ENCODE measurements around the gene MAP7D1.
A peak's percentile ranks its signal among the peaks of the same experiment; 100 is the strongest.

MAP7D1 gene

GRCh38 chr1:36128126-36128904, 27.6 kb upstream of the MAP7D1 start:
- DNase-seq, result no peak

GRCh38 chr1:36128905-36129206, 27.1 kb upstream of the MAP7D1 start:
- DNase-seq, result no peak

- DNase-seq, result no peak
These were observed 23.9 kb upstream of the MAP7D1 start for GRCh38 chr1:36132029-36132428.

- DNase-seq, result no peak
These were observed 22.5 kb upstream of the MAP7D1 start for GRCh38 chr1:36133484-36133883.

GRCh38 chr1:36134031-36134430, 21.9 kb upstream of the MAP7D1 start:
- DNase-seq, result no peak

GRCh38 chr1:36134505-36135329, 21.2 kb upstream of the MAP7D1 start:
- DNase-seq, result no peak

- no peak for DNase-seq
These were observed 20.7 kb upstream of the MAP7D1 start for GRCh38 chr1:36135330-36135667.

GRCh38 chr1:36135796-36136195, 20.2 kb upstream of the MAP7D1 start:
- no peak for DNase-seq

GRCh38 chr1:36136535-36136934, 19.4 kb upstream of the MAP7D1 start:
- DNase-seq, result no peak

- DNase-seq, result no peak
These were observed 18.7 kb upstream of the MAP7D1 start for GRCh38 chr1:36137226-36137625.

- DNase-seq, result no peak
These were observed 18.2 kb upstream of the MAP7D1 start for GRCh38 chr1:36137776-36138175.

- no peak for DNase-seq
These were observed 16.4 kb upstream of the MAP7D1 start for GRCh38 chr1:36139521-36139920.

- no peak for DNase-seq
These were observed 13.8 kb upstream of the MAP7D1 start for GRCh38 chr1:36142121-36142520.

GRCh38 chr1:36143424-36143823, 12.5 kb upstream of the MAP7D1 start:
- DNase-seq, result no peak

- no peak for DNase-seq
These were observed 11.5 kb upstream of the MAP7D1 start for GRCh38 chr1:36144413-36144812.

GRCh38 chr1:36148821-36149236, 7.1 kb upstream of the MAP7D1 start:
- DNase-seq, result no peak

- peak; percentile 100 for DNase-seq
These were observed 6.6 kb upstream of the MAP7D1 start, which contains the start of gene TRAPPC3 for GRCh38 chr1:36149237-36149972. TRAPPC3 (minus strand) TSS chr1:36149486; CDS start chr1:36149378, 108 bp downstream.

GRCh38 chr1:36149973-36150295, 6.0 kb upstream of the MAP7D1 start:
- no peak for DNase-seq

GRCh38 chr1:36150296-36151133, 5.4 kb upstream of the MAP7D1 start:
- DNase-seq, result peak; percentile 58

GRCh38 chr1:36151134-36151844, 4.7 kb upstream of the MAP7D1 start:
- no peak for DNase-seq

GRCh38 chr1:36151845-36152203, 4.1 kb upstream of the MAP7D1 start:
- DNase-seq, result peak; percentile 45

GRCh38 chr1:36153476-36153875, 2.5 kb upstream of the MAP7D1 start:
- DNase-seq, result no peak

Measured in activated naive CD4-positive, alpha-beta T cell treated with anti-CD3 and anti-CD28 coated beads, Interleukin-2, amount 50 U/mL, for 16 hours (primary cell).